Prostate gland (tissue), 2 donors: ENCODE results near the gene PHC2. TPM values are rescaled to one million over a fixed set of nuclear protein-coding genes. Genes with fewer than 3 reads are reported as not detected.
A peak's percentile ranks its signal among the peaks of the same experiment; 100 is the strongest.

Source experiments
- DNase-seq: peaks from one replicate; pipeline ENCODE4 v3.0.0-alpha.2; 2019; ENCODE audit warnings: low spot score
- H3K27ac ChIP-seq, 2 donors: fragments of 200-600 bp; sonication (generic); 2 replicates each; pipeline ENCODE4 v1.5.1; 2017 to 2019
- H3K27me3 ChIP-seq: fragments of 200-600 bp; sonication (generic); replicated peaks from 2 replicates; pipeline ENCODE4 v1.5.1; 2019; ENCODE audit not compliant: insufficient read depth
- H3K36me3 ChIP-seq, 2 donors: fragments of 200-600 bp; sonication (generic); 1 replicate in 1 of 2; 2 replicates in 1 of 2; pipeline versions ENCODE4 v1.5.1 to v1.8.1; 2017 to 2019
- H3K4me1 ChIP-seq: fragments of 200-600 bp; sonication (generic); replicated peaks from 2 replicates; pipeline ENCODE4 v1.5.1; 2019
- H3K4me3 ChIP-seq, 2 donors: fragments of 200-600 bp; sonication (generic); 2 replicates each; pipeline ENCODE4 v1.5.1; 2017 to 2019
- H3K9me3 ChIP-seq: fragments of 200-600 bp; sonication (generic); 2 replicates; pipeline ENCODE4 v1.5.1; 2017
- POLR2A ChIP-seq: fragments of 450-650 bp; IDR thresholded peaks from one replicate; pipeline ENCODE4 v1.6.1; 2016; ENCODE audit warnings: antibody characterized with exemption, mild to moderate bottlenecking
- POLR2AphosphoS5 ChIP-seq: sonication (generic); formaldehyde crosslinking; IDR thresholded peaks from one replicate; pipeline ENCODE4 v1.6.1; 2017; ENCODE audit warnings: antibody characterized with exemption
- WGBS: methylation state at CpG from one replicate; pipeline ENCODE4 v1.1.5; 2018; 5-methylcytosine and 5-hydroxymethylcytosine counted together
- intact Hi-C: fragments of 100-400 bp; cut with DNase I; formaldehyde crosslinking; loops from one replicate; pipeline ENCODE4 v1.14.2; 2022
- microRNA counts, 2 donors: library from miRNA; unstranded; fragments of <30 nt; microRNA quantifications; one replicate each; lab custom pipeline; 2016 to 2017
- microRNA-seq: library from miRNA; unstranded; fragments of <30 nt; microRNA quantifications from one replicate; pipeline ENCODE4, GENCODE V29; 2016
- small RNA-seq, 2 donors: library from RNA; depleted of rRNA; stranded (forward); fragments of <200 nt; gene quantifications; one replicate each; pipeline ENCODE3, GENCODE V24; 2016
- total RNA-seq, 2 donors: library from RNA; depleted of rRNA; stranded (reverse); fragments of >200 nt; gene quantifications; one replicate each; pipeline ENCODE4 v1.1.0, GENCODE V29; 2016
- TF ChIP-seq, protein P1 (sequence below), 4 experiments: fragments of 200-600 bp in 2 of 4; fragments of 450-650 bp in 2 of 4; sonication (generic) in 2 of 4; IDR thresholded peaks; 1 replicate in 3 of 4; 2 replicates in 1 of 4; pipeline ENCODE4 v1.5.1; 2016 to 2019; ENCODE audit warnings: antibody characterized with exemption in 4 of 4, mild to moderate bottlenecking in 2 of 4, moderate library complexity in 2 of 4

The PHC2 gene
- total RNA-seq, 2 donors from 2014 or later, result 75.0 to 131 TPM

DNA sequence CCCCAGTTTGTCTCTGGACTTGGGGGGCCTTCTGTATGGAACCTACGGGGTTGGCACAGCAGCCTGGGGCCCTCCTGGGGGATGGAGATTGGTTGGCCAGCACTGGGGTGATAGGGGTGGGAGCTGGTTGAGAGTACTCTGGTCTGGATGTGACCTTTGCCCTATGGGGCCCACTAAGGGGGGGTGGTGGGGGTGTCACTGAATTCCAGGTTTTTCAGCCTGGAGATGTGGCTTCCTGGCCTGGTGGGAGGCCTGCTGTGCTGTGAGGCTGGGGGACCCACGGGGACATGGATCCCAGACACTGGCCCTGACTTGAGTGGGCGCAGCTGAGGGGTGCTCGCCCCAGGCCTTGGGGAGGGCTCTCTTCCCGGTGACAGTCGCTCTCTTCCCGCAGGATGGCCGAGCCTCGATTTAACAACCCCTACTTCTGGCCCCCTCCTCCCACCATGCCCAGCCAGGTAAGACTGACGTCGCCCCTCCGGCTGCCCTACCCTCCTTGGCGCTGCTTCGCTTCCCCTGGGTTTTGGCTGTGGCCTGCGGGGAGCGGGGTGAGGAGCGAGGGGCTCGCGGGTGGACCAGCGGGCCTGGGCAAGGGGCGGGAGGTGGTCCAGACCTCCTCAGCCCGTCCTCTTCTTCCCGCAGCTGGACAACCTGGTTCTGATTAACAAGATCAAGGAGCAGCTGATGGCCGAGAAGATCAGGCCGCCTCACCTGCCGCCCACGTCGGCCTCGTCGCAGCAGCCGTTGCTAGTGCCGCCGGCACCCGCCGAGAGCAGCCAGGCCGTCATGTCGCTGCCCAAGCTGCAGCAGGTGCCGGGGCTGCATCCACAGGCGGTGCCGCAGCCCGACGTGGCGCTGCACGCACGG, 155.0 kb downstream of the PHC2 start:
- Histone ChIP-seq H3K27me3 (no peaks in the 10 kb centered on the region), H3K36me3 (peaks cover 0 to 6% of the 10 kb centered on the region in 2 donors), H3K27ac (no peak overlapping the region), H3K4me3 (no peak overlapping the region), H3K9me3 (no peaks in the 10 kb centered on the region), H3K4me1 (no peaks in the 10 kb centered on the region)
- TF ChIP-seq, protein P1, sequence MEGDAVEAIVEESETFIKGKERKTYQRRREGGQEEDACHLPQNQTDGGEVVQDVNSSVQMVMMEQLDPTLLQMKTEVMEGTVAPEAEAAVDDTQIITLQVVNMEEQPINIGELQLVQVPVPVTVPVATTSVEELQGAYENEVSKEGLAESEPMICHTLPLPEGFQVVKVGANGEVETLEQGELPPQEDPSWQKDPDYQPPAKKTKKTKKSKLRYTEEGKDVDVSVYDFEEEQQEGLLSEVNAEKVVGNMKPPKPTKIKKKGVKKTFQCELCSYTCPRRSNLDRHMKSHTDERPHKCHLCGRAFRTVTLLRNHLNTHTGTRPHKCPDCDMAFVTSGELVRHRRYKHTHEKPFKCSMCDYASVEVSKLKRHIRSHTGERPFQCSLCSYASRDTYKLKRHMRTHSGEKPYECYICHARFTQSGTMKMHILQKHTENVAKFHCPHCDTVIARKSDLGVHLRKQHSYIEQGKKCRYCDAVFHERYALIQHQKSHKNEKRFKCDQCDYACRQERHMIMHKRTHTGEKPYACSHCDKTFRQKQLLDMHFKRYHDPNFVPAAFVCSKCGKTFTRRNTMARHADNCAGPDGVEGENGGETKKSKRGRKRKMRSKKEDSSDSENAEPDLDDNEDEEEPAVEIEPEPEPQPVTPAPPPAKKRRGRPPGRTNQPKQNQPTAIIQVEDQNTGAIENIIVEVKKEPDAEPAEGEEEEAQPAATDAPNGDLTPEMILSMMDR (IDR thresholded peaks at IDR 0.05), result no peak
- TF ChIP-seq POLR2AphosphoS5 (no peak), POLR2A (no peak)
- intact Hi-C loops, result no loop called here
- WGBS, result 90% methylated on average over 43 of the region's 45 CpGs
- DNase-seq, result no peak

DNA sequence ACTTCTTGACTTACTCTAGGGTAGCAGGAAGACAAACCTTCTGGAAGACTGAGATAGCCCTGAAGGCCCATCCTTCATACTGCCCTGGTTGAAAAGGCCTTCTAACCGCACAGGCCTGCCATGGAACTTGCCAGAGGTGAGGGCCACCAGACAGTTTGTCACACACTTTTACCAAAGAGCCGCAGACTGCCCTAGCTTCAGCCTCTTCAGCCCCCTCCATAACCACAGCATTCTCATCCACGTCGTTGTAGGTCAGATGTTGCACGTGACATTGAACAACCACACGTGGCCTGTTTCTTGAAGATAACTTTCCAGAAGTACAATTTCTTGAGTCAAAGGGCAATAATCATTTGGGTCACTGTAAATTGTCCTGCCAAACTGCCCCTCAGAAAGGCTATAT, 155.7 kb downstream of the PHC2 start:
- no peak overlapping the region for H3K27ac ChIP-seq
- H3K4me3 ChIP-seq, result no peak overlapping the region
- WGBS, result 89% methylated on average over 6 of the region's 6 CpGs
- no peaks in the 10 kb centered on the region for H3K4me1 ChIP-seq
- peaks cover 0 to 2% of the 10 kb centered on the region in 2 donors for H3K36me3 ChIP-seq
- no peak for DNase-seq
- H3K27me3 ChIP-seq, result no peaks in the 10 kb centered on the region
- no peaks in the 10 kb centered on the region for H3K9me3 ChIP-seq
- intact Hi-C loops, result no loop called here
- TF ChIP-seq POLR2AphosphoS5, result no peak
- TF ChIP-seq, protein P1 (IDR thresholded peaks at IDR 0.05), result no peak
- TF ChIP-seq POLR2A, result no peak

DNA sequence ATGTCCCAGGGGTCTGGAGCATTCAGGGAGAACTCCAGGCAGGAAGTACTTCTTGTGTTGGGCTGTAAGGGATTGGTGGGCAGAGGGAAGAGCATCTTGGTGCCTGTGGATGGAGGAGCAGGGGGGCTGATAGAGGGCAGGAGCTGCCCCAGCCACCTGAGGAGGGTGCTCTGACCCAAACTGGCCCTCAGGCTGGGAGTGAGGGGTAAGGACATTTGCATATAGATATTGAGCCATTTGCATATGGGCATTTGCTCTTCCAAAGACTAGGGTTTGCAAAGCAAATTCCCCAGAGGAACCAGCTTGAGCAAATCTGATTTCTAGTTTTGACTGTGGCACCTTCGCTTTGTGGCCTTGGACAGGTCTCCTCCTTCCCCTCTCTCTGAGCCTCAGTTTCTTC, 156.4 kb downstream of the PHC2 start:
- no peaks in the 10 kb centered on the region for H3K4me1 ChIP-seq
- no peak for DNase-seq
- no peaks in the 10 kb centered on the region for H3K36me3 ChIP-seq
- no peak for TF ChIP-seq POLR2AphosphoS5
- TF ChIP-seq, protein P1 (IDR thresholded peaks at IDR 0.05), result no peak
- TF ChIP-seq POLR2A, result no peak
- H3K9me3 ChIP-seq, result no peaks in the 10 kb centered on the region
- H3K4me3 ChIP-seq, result no peak overlapping the region
- no peaks in the 10 kb centered on the region for H3K27me3 ChIP-seq
- no peak overlapping the region for H3K27ac ChIP-seq
- WGBS, result 100% methylated on average over 1 of the region's 1 CpG
- intact Hi-C loops, result no loop called here

DNA sequence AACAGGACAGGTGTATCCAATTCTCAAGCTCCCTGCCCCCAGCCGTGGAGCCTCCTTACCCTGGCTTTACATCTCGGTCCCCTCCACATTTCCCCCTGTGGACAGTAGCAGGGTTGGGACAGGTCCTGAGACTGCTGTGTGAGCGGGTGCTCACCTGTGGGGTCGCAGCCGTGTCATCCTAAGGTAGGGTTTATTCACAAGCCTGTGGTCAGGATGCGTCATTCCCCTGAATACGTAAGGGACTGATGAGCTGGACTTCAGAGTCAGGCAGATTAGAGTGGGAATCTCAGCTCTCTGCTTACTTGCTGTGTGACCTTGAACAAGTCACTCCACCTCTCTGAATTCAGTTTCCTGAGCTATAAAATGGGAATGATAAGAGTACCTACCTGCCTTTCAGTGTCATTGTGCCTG, 156.9 kb downstream of the PHC2 start:
- H3K4me1 ChIP-seq, result no peaks in the 10 kb centered on the region
- TF ChIP-seq POLR2A, result no peak
- TF ChIP-seq POLR2AphosphoS5, result no peak
- TF ChIP-seq, protein P1 (IDR thresholded peaks at IDR 0.05), result no peak
- H3K9me3 ChIP-seq, result no peaks in the 10 kb centered on the region
- H3K4me3 ChIP-seq, result no peak overlapping the region
- no peaks in the 10 kb centered on the region for H3K27me3 ChIP-seq
- WGBS, result 87% methylated on average over 7 of the region's 7 CpGs
- intact Hi-C loops, result no loop called here
- H3K36me3 ChIP-seq, result no peaks in the 10 kb centered on the region
- no peak for DNase-seq
- H3K27ac ChIP-seq, result no peak overlapping the region

MicroRNAs within 50 kb of the gene (microRNA counts, 767-probe panel; counts per million panel counts)
- microRNA hsa-miR-3605-5p (lab: Ali Mortazavi, UCI), result 2,335 to 2,588 counts per million in 2 donors

Small RNA genes lying within 50 kb of the gene (microRNA-seq; reads per million reads assigned to microRNA genes)
- 101 reads per million, percentile 74 among the genes with 10 or more reads in this experiment for gene MIR3605

Small RNA genes lying within 50 kb of the gene (small RNA-seq; reads per million reads assigned to genes)
- 0 reads per million in 2 donors for gene RN7SKP16

Other genes starting within 250 kb of the PHC2 start
- gene TRIM62, start 249.1 kb downstream of the PHC2 start, total RNA-seq, result 10 to 100 TPM; 13.3 to 18.1 TPM
- 10 to 100 TPM; 45.0 to 52.0 TPM for gene ZNF362, start 174.6 kb downstream of the PHC2 start, total RNA-seq
- gene A3GALT2, start 110.0 kb downstream of the PHC2 start, total RNA-seq, result under 1 TPM in 1 of 2 donors, not detected in 1; 0.46 TPM
- 10 to 100 TPM in 1 of 2 donors, 1 to 10 TPM in 1; 4.7 to 11.1 TPM for gene ZSCAN20, start 41.5 kb upstream of the PHC2 start, total RNA-seq